SIG-M5 (cell line): ENCODE measurements around the gene PRSS33.

Source experiments
- DNase-seq: peaks from one replicate; lab custom pipeline; 2025; lab: John Stamatoyannopoulos, UW

Gene PRSS33, protein sequence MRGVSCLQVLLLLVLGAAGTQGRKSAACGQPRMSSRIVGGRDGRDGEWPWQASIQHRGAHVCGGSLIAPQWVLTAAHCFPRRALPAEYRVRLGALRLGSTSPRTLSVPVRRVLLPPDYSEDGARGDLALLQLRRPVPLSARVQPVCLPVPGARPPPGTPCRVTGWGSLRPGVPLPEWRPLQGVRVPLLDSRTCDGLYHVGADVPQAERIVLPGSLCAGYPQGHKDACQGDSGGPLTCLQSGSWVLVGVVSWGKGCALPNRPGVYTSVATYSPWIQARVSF

DNA sequence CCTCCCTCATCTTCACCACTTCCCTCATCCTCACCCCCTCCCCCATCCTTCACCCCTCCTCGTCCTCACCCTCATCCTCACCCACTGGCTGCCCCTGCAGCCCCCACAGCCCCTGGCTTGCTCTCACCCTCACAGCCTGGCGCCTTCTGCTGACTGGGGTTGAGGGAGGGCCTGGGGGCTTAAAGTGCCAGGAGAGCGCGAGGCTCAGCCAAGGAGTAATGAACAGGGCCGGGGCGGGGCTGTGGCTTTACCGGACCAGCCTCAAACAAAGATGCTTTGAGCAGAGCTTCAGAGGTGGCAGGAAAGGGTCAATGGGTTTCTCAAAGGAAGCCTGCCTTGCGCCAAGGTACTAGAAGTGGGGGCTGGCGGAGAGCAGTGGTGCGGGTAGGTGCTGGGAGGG lies at the start of gene PRSS33:
Gene PRSS33, minus strand, starts transcription at position 155 of the 400 bp plus-strand sequence. CDS start 1,013 bp downstream, outside the sequence.
- no peak for DNase-seq

DNA sequence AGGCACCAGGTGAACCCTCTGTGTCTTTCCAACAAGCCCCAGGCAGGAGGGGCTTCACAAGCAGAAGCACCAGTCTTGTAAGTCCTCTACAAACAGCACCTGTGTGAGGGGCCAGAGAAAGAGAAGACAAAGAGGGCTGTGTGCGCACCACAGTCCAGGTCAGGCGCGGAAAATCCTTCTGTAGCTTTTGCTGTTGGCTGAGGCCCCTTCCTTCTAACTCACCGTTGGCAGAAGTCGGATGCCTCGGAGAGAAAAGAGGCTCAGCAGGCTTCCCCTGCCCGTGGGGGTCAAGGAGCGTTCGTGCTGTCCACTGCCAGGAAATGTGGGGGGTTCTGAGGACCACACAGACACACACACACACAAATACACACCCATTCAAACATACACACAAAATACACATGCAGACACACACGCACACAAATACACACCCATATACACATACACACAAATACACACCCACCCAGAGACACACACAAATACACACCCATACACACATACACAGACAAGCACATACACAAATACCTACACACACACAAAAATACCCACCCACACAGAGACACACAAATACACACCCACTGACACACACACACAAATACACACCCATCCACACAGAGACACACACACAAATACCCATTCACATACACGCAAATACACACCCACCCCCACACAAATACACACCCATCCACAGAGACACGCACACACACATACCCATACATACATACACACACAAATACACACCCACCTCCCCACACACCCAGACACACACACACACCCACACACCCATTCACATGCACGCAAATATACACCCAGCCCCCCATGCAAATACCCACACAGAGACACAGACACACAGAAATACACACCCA lies 49.5 kb upstream of the PRSS33 start:
- no peak for DNase-seq

DNA sequence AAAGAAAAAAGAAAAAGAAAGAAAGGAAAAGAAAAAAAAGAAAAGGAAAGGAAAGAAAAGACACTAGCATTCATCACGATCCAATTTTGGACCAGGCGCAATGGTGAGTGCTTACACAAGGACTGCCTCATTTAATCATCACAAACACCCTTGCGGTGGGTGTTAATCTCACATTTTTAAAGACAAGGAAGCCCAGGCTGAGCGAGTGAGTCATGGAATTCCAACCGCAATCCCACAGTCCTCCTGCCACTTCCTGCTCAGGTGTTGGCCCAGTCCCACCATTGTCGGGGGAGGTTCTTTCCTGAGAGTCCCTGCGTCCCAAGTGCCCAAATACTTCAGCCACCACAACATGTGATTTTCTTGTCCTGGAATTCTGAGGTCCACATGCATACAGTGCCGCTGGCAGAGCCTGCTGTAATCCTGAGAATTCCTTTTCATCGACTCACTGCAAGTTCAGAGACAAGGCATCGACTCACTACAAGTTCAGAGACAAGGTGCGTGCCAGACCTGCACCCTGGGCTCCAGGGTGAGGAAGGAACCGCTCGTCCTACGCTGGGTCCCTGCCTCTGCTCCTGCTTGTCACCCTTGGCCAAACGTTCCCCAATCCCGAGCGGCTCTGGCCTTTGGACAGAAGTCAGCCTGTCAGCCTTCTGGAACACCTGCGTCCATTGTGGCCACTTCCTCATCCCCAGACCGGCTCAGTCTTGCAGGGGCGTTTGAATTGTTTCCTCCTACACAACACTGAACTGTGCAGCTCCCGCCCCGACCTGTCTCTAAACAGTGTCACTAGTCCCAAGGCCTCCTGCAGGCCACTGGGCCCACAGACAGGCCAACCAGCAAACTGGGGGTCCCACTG lies 48.5 kb upstream of the PRSS33 start:
- DNase-seq = no peak

DNA sequence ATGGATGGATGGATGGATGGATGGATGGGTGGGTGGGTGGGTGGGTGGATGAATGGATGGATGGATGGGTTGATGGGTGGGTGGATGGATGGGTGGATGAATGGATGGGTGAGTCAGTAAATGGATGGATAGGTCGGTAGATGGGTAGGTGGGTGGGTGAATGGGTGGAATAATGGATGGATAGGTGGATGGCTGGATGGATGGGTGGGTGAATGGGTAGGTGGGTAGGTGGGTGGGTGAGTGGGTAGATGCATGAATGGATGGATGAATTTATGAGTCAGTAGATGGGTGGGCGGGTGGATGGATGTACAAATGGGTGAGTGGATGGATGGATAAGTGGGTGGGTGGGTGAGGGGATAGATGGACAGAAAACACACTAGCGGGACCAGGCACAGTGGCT lies 47.6 kb upstream of the PRSS33 start:
- DNase-seq = no peak

DNA sequence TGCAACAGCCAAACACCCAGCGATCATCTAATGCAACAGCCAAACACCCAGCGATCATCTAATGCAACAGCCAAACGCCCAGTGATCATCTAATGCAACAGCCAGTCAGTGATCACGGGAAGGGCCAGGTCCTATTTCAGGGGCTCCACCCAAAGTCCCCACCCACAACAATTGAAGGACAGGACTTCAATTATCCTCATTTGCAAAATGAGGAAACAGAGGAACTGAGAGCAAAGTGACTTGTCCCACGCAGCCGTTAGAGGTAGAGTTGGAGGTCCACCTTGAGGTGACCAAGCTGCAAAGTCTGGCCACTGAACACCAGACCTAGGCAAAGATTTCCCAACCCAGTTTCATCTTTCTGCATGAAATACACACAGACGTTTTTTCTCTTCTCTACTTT lies 46.4 kb upstream of the PRSS33 start:
- no peak for DNase-seq

DNA sequence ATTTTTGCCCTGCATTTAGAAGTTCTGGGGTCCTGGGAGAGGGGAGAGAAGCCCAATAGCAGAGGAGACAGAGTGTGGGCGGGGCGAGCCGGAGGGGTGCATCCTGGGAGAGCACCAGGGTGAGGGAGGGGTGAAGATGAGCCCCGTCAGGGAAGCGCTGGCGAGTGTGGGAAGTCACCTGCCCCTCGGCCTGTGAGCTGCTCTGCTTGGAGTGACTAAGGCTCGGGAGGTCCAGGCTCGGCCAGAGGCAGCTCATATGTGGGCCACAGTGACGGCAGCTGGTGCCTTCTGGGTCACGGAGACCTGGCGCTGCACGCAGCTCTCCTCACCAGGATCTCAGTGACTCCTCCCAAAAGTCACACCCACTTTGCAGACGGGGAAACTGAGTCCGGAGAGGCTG lies 43.8 kb upstream of the PRSS33 start:
- DNase-seq = no peak

DNA sequence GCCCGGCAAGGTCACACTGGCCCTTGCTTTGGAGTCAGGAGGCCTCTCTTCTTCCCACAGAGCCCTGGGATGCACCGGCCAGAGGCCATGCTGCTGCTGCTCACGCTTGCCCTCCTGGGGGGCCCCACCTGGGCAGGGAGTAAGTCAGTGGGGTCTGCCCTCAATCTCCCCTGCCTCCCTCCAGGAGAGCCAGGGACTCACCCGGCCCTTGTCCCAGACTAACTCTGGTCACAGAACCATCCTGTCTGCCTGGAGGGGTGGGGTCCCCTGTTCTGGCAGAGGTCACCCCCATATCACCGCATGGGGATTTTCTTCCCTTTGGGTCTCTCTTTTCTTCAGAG lies 43.0 kb upstream of the PRSS33 start:
- no peak for DNase-seq

DNA sequence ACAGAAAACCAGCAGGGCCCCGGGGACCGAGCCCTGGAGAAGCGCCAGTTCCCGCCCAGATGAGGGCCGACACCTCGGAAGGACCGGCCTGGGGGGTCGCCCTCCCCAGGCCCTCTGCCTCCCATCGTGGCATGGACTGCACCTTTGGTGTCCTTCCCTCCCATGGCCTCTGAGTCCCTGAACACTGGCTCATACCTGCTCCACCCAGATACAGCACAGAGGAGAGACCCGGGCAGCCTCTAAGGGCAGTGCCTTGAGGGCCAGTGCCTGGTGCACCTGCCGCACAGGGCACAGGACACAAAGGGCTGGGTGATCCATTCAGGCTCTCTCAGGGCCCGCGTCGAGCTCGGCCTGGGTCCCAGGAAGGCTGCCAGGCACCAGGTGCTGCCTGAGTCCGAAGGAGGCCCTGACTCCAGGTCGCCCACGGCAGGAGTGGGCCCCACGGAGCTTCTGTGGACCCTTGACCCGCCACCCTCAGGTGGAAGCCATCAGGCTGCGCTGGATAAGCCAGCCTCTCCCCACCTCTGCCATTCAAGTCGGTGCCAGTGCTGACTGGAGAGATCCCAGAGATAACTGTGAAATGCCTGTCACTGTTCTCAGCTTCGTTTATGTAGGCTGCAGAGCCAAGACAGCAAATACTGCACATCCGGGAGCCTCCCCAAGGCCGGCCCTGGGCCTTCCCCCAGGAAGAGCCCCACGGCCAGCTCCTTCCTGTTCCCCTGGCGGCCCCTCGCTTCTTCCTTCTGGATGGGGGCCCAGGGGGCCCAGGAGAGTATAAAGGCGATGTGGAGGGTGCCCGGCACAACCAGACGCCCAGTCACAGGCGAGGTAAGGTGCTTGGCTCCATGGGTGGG lies 42.4 kb upstream of the PRSS33 start, which contains the start of gene ZG16B:
Gene ZG16B, plus strand, starts transcription at position 803 of the 854 bp plus-strand sequence. CDS start 139 bp downstream, outside the sequence.
- DNase-seq = no peak

DNA sequence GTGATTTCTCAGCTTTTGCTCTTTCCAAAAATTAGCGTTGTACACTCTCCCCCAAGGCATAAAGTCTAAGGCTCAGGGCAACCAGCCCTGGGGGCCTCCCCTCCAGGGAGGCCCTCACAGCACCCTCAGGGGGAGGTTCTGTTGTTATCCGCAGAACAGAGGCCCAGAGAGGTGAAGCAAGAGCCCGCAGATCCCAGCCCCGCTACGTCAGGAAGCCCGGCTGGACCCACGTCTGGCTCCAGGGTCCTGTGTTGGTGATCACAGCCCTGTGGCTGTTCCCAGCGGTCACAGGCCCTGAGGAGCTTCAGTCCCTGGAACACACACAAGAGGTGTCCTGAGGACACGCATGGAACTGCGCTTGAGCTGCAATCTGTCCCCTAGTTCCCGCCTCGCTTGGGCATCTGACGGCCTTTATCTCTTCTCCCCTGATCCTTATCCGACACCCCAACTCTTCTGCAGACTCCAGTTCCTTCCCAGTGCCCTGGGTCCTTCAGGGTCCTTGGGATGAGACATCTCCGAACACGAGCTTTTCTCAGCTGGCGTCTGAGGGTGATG lies 41.6 kb upstream of the PRSS33 start:
- no peak for DNase-seq

DNA sequence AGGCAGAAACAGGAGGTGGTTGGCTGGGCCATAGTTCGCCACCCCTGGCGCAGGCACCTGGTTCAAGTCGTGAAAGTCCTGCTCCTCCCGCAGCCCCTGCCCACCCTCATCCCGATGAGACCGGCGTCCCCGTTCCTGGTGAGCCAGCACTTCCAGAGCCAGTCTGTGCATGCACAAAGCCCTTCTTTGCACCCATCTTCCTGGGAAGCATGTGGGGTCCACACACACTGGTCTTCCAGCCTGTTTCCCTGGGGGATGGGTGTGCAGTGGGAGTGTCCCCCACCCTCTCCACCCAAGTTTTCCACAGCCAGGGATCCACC lies 41.1 kb upstream of the PRSS33 start:
- no peak for DNase-seq

DNA sequence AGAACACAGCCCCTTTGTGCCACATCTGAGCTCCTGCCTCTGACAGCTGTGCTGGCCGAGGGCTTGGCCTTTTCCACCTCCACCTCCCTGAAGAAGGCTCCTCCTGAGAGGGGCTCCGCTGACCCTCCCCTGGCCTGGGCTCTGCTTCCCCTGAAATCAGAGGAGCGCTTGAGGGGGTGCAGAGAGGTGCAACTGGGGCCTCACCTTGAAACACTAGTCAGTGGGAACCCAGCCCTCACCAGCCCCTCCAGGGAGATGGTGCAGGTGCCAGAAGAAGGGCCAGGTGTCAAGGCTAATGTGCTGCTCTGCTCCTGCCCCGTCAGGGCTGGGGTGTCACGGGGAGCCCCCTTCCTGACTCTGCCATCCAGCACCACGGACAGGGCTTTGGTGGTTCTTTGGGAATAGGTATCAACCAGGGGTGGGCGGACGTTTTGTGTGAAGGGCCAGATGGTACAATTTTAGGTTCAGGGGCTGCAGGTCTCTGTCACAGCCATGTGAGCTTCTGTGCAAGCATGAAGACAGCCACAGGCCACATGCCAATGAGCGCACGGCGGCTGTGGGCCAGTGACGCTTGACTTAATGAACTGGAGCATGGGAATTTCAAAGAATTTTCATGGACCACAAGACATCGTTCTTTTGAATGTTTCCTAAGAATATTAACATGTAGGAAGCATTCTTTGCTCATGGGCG lies 40.6 kb upstream of the PRSS33 start:
- no peak for DNase-seq

DNA sequence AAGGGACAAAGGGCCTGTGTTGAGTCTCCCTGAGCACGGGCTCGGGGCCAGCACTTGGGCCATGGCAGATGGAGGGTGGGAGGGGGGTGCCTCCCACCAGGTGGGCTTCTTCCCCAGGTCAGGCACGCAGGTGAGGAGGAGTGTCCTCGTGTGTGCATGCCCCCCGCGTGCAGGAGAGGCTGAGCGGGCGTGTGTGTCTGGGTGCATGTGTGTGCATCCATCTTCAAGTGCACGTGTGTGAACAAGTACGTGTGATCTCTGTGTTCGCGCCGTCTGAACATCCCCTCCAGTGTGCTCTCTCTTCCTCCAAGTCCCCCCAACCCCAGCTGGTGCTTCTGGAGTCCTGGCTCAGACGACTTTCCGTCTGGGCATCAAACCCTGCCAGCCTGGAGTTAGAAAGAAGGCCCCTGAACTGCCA lies 40.0 kb upstream of the PRSS33 start:
- no peak for DNase-seq

DNA sequence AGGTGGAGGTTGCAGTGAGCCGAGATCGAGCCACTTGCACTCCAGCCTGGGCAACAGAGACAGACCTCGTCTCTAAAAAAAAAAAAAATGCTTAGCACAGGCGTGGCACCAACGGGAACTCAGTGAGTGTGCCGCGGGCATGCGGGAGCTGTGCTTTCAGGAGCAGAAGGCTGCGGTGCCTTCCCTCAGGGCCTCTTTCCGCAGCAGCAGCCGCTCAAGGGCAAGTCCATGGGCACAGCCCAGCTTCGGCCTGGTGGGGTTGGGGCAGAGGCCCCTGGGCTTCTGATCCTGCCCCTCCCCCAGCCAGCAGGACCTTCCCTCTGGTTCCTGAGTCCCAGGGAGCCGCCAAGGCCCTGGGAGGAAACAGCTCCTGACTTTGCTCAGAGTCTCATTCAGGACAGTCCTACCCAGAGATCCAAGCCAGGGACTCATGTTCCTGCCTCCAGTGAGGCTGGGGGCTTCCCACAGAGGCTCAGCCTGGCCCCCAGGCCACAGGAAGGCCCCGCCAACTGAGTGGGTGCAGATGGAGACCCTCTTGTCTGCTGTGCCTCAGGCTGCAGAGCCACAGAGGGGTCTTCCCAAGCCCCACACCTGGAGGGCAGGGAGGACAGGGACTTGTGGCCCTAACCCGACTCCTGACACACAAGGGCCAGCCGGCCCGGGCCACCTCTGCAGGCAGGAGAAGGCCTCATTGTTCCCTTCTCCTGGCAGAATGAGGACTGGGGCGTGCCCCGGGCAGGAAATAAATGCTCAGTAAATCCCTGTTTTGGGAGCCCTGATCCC lies 39.4 kb upstream of the PRSS33 start:
- DNase-seq = no peak

DNA sequence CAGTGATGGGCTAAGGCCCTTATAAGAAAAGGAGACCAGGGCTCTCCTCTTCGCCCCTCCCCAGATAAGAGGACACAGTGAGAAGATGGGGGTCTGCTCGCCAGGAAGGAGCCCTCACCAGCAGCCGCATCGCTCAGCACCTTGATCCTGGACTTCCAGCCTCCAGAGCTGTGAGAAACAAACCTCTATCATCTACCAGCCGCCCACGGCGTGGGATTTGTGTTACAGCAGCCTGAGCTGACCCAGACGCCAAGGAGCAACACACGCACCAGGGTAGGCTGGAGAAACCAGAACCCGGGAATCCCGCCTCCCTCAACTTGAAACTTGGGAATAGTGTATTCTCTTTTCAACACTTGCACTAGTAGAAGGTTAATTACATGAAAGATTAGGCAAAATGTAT lies 38.5 kb upstream of the PRSS33 start:
- DNase-seq = no peak

DNA sequence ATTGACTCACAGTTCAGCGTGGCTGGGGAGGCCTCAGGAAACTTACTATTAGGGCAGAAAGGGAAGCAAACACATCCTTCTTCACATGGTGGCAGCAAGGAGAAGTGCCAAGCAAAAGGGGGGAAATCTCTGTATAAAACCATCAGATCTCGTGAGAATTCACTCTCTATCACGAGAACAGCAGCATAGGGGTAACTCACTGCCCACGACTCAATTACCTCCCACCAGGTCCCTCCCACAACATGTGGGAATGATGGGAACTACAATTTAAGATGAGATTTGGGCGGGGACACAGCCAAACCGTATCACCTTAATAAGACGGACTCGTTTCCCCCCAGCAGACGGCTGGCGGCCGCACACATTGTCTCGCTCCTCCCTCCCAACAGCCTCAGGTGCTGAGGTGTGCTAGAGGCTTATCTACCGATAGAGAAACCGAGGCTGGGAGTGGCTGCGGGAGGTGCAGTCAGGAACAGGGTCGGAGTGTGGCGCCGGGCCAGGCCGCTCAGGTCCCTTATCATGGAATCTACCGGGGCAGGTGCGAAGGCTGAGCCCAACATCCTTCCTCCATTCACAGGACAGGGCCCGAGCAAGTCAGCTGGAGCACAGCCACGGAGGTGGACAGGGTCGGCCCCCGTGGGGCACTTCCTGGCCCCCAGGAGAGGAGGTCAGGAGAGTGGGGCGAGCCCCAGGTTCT lies 37.8 kb upstream of the PRSS33 start:
- DNase-seq = no peak

DNA sequence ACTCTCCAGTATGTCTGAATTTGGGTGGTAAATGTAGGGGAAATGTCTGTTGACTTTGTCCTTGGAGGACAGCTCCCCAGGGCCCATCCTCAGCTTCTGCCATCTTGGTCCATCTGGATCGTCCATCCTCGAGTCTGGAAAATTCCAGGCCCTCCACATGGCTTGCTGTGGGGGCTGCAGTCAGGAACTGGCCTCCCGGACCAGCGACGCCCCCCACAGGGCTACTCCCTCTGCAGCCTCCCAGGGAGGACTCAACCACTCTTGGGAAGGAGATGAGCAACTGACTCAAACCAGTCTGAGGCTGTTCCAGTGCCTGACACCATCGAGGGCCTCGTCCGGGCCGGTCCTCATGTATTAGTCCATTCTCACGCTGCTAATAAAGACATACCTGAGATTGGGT lies 37.3 kb upstream of the PRSS33 start:
- DNase-seq = no peak

DNA sequence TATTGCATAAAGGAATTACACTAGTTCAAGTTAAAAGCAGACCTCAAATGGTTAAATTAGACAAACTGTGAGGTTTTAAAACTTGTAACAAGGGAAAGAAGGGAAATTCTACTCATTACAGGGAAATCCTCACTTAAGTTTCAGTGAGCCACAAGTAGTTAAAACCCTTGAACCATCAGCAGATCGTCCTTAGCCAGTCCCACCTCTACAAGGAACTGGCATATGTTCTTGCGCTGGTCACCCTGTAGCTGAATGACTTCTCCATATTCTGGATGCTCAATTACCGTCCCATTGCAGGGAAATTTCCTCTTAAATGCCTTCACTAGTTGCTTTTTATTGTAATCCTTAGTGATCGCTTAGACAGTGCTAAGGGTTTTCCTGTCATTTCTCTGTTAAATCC lies 35.1 kb upstream of the PRSS33 start:
- DNase-seq = no peak

DNA sequence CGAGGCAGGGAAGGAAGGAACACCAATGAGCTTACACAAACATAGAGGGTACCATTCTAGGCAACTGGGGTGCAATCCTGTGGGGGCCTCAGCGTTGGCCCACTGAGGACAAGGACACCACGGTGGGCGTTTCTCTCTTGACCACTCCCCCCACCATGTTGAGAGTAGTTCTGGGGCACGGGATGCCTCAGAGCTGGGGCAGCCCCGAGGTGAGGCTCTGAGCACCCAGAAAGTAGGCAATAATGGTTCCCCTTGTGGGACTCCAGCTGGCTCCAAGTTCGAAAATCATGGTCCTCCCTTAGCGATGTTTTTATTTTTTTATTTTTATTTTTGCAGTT lies 34.8 kb upstream of the PRSS33 start:
- DNase-seq = no peak

DNA sequence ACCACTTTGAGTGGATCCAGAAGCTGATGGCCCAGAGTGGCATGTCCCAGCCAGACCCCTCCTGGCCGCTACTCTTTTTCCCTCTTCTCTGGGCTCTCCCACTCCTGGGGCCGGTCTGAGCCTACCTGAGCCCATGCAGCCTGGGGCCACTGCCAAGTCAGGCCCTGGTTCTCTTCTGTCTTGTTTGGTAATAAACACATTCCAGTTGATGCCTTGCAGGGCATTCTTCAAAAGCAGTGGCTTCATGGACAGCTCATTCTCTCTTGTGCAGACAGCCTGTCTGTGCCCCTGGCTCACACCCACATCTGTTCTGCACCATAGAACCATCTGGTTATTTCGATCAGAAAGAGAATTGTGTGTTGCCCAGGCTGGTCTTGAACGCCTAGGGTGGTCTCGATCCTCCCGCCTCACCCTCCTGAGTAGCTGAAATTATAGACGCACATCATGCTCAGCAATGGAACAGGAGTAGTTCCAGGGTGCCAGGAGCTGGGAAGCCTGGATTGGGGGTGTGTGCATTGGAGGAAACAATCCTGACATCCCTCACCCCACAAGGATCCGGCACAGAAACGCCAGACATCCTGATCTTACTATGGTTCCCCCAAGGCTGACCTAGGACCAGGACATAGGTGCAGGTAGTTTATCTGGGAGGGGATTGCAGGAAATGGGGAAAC lies 34.3 kb upstream of the PRSS33 start:
- no peak for DNase-seq
